RWPE2 (cell line): ENCODE results near the gene ADAM12.

ENCODE experiments used
- ATAC-seq: fragments of 200-7000 bp; cut with Tn5 transposase; 3 replicates; pipeline ENCODE4 v1.9.1; 2021; ENCODE audit warnings: low read depth
- DNase-seq: peaks from one replicate; pipeline ENCODE4 v3.0.0-alpha.2; 2020; ENCODE audit warnings: low spot score
- H3K27ac ChIP-seq: fragments of 450-650 bp; 2 replicates; pipeline ENCODE4 v1.5.1; 2017; ENCODE audit warnings: mild to moderate bottlenecking; ENCODE audit not compliant: poor library complexity, severe bottlenecking
- H3K27me3 ChIP-seq: fragments of 250-450 bp; sonication (Bioruptor Pico); 2 replicates; pipeline ENCODE4 v1.5.1; 2021; ENCODE audit warnings: mild to moderate bottlenecking, moderate library complexity; ENCODE audit not compliant: insufficient read depth, poor library complexity, severe bottlenecking
- H3K36me3 ChIP-seq: fragments of 250-450 bp; sonication (Bioruptor Pico); 2 replicates; pipeline ENCODE4 v1.5.1; 2020; ENCODE audit warnings: low read depth, mild to moderate bottlenecking, moderate library complexity
- H3K4me1 ChIP-seq: fragments of 250-450 bp; sonication (Bioruptor Pico); 2 replicates; pipeline ENCODE4 v1.5.1; 2021; ENCODE audit warnings: mild to moderate bottlenecking, moderate library complexity; ENCODE audit not compliant: insufficient read depth, poor library complexity, severe bottlenecking
- H3K4me3 ChIP-seq: fragments of 250-450 bp; sonication (Bioruptor Pico); 2 replicates; pipeline ENCODE4 v1.5.1; 2021; ENCODE audit warnings: mild to moderate bottlenecking, moderate library complexity; ENCODE audit not compliant: severe bottlenecking
- H3K9me3 ChIP-seq: fragments of 250-450 bp; sonication (Bioruptor Pico); 2 replicates; pipeline ENCODE4 v1.5.1; 2021; ENCODE audit warnings: mild to moderate bottlenecking, moderate library complexity; ENCODE audit not compliant: severe bottlenecking
- CTCF ChIP-seq: fragments of 450-650 bp; IDR thresholded peaks from one replicate; pipeline ENCODE4 v1.5.1; 2017; ENCODE audit warnings: mild to moderate bottlenecking, moderate library complexity; ENCODE audit not compliant: poor library complexity, severe bottlenecking

The ADAM12 gene

GRCh38 chr10:126252884-126253610 is 135.2 kb downstream of the ADAM12 start:
- no peak overlapping the region for H3K4me3 ChIP-seq
- DNase-seq (no peak), ATAC-seq (peak; percentile 80)
- TF ChIP-seq CTCF: no peak
- H3K27ac ChIP-seq: peak overlapping the region; percentile 81
- H3K4me1 ChIP-seq: peaks cover 15% of the 10 kb centered on the region
- H3K27me3 ChIP-seq: no peaks in the 10 kb centered on the region
- H3K9me3 ChIP-seq: no peaks in the 10 kb centered on the region
- no peaks in the 10 kb centered on the region for H3K36me3 ChIP-seq

GRCh38 chr10:126251778-126252407 is 136.4 kb downstream of the ADAM12 start:
- no peak for DNase-seq
- H3K27ac ChIP-seq: no peak overlapping the region
- peaks cover 27% of the 10 kb centered on the region for H3K4me1 ChIP-seq
- no peaks in the 10 kb centered on the region for H3K9me3 ChIP-seq
- no peak for TF ChIP-seq CTCF
- ATAC-seq: no peak
- H3K27me3 ChIP-seq: no peaks in the 10 kb centered on the region
- no peak overlapping the region for H3K4me3 ChIP-seq
- H3K36me3 ChIP-seq: no peaks in the 10 kb centered on the region

GRCh38 chr10:126250527-126251310 is 137.6 kb downstream of the ADAM12 start:
- Histone ChIP-seq H3K9me3 (no peaks in the 10 kb centered on the region), H3K4me3 (no peak overlapping the region), H3K36me3 (no peaks in the 10 kb centered on the region), H3K4me1 (peaks cover 27% of the 10 kb centered on the region), H3K27ac (no peak overlapping the region), H3K27me3 (no peaks in the 10 kb centered on the region)
- ATAC-seq: no peak
- TF ChIP-seq CTCF: no peak
- DNase-seq: no peak

GRCh38 chr10:126250045-126250444 is 138.2 kb downstream of the ADAM12 start:
- H3K9me3 ChIP-seq: no peaks in the 10 kb centered on the region
- H3K27ac ChIP-seq: no peak overlapping the region
- TF ChIP-seq CTCF: no peak
- peaks cover 27% of the 10 kb centered on the region for H3K4me1 ChIP-seq
- no peaks in the 10 kb centered on the region for H3K27me3 ChIP-seq
- H3K4me3 ChIP-seq: no peak overlapping the region
- no peak for DNase-seq
- no peak for ATAC-seq
- no peaks in the 10 kb centered on the region for H3K36me3 ChIP-seq
